ENCODE results near the gene EDN3. TPM values are rescaled to one million over a fixed set of nuclear protein-coding genes. Genes with fewer than 3 reads are reported as not detected.
"Not testable (repeated sequence)": the region's sequence is repeated elsewhere in the genome, so short reads cannot be mapped to it uniquely, and the experiment has no call there.

Gene EDN3
- total and polyA plus RNA-seq, 9 of the 15 experiments (the other 6 are each of a cell fraction or from before 2014, with no cell fraction given), result not detected

- H3K4me2 ChIP-seq (ENCODE audit: insufficient read depth, low read length), result no peak overlapping the region
- DNase-seq (ENCODE audit: extremely low read depth in 1 of 4, low spot score in 3 of 4), result no peak
- peaks cover 5% of the 10 kb centered on the region; the same call in 1 of the 2 replicates for H4K20me1 ChIP-seq (replicated peaks; ENCODE audit: control insufficient read depth, insufficient read depth, low read length)
- 0% methylated on average over 4 of the region's 4 CpGs for WGBS (ENCODE audit: insufficient coverage, low coverage, missing lambda C conversion rate)
- no peaks in the 10 kb centered on the region for H3K36me3 ChIP-seq (ENCODE audit: control insufficient read depth, insufficient read depth, low read length)
- ChIA-PET POLR2A (no interaction called here), CTCF (ENCODE audit: low intra/inter-chr PET ratio) (no interaction called here)
- FAIRE-seq, result no peak
- no peak overlapping the region for H3K27ac ChIP-seq (ENCODE audit: extremely low read depth, low read depth, low read length)
- H3K79me2 ChIP-seq (ENCODE audit: control insufficient read depth, insufficient read depth, low read length), result no peaks in the 10 kb centered on the region
- no peak overlapping the region for H2AFZ ChIP-seq (ENCODE audit: low read depth, low read length)
- TF ChIP-seq NFYB (IDR thresholded peaks at IDR 0.05; ENCODE audit: extremely low read depth, insufficient read length), result no peak
- TF ChIP-seq TAF7 (tag; IDR thresholded peaks at IDR 0.05), result no peak
- no peak for TF ChIP-seq ERF (CRISPR knock-in tag; IDR thresholded peaks at IDR 0.05)
- TF ChIP-seq DIDO1 (tag; IDR thresholded peaks at IDR 0.05; ENCODE audit: low read depth), result no peak
- TF ChIP-seq KLF1 (tag; IDR thresholded peaks at IDR 0.05), result no peak
- no peaks in the 10 kb centered on the region for H3K9me3 ChIP-seq (replicated peaks; ENCODE audit: control insufficient read depth, insufficient read depth, low read depth, low read length)
- no peaks in the 10 kb centered on the region for H3K9me1 ChIP-seq (ENCODE audit: control insufficient read depth, insufficient read depth, low read length)
- no TSS peak for BruUV-seq (replicated peaks)
- ATAC-seq, result no peak
- no peak overlapping the region for H3K9ac ChIP-seq (ENCODE audit: insufficient read depth in 1 of 2, low read depth in 2 of 2, low read length in 2 of 2)
- H3K4me3 ChIP-seq, result no peak overlapping the region
- in situ Hi-C loops (cut with MboI) (no loop called here), intact Hi-C loops (cut with micrococcal nuclease) (no loop called here)
- H3K27me3 ChIP-seq (ENCODE audit: control insufficient read depth in 2 of 2, insufficient read depth in 2 of 2, low read length in 2 of 2), result peaks cover 10 to 12% of the 10 kb centered on the region in 2 experiments; a peak in 3 of 5 replicates
- H3K4me1 ChIP-seq (replicated peaks in 1 of 2; ENCODE audit: control insufficient read depth in 2 of 2, insufficient read depth in 2 of 2, low read length in 2 of 2), result no peaks in the 10 kb centered on the region
Observed at GRCh38 chr20:59356662-59357165, 56.3 kb downstream of the EDN3 start.

DNA sequence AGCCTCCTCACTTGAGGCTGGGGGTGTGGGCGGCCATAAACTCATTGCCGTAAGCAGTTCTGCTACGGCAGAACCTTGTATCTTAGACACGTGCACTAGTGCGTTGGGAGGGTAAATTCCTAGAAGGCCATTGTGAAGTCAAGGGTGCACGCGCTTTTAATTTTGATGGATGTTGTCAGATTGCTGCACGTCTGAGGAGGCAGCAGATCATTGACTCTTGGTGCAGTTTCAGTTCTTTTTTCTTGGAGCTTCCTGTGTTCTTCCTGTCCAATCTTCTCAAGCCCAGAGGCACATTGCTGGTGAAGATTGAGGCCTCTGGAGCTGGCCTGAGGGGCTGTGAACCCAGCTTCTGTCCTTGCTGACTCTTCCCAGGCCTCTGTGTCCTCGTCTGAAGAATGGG lies 58.4 kb downstream of the EDN3 start:
- BruUV-seq (replicated peaks); in situ Hi-C loops (cut with MboI); intact Hi-C loops (cut with micrococcal nuclease): not testable (repeated sequence)

More for the DNA sequence above, 58.4 kb downstream of the EDN3 start:
- H3K27ac ChIP-seq (ENCODE audit: extremely low read depth, low read depth, low read length); H3K36me3 ChIP-seq (ENCODE audit: control insufficient read depth, insufficient read depth, low read length); H3K79me2 ChIP-seq (ENCODE audit: control insufficient read depth, insufficient read depth, low read length); POLR2A ChIA-PET; H2AFZ ChIP-seq (ENCODE audit: low read depth, low read length); H3K9me3 ChIP-seq (replicated peaks; ENCODE audit: control insufficient read depth, insufficient read depth, low read depth, low read length); H3K9ac ChIP-seq (ENCODE audit: insufficient read depth in 1 of 2, low read depth in 2 of 2, low read length in 2 of 2); H4K20me1 ChIP-seq (replicated peaks; ENCODE audit: control insufficient read depth, insufficient read depth, low read length); H3K4me1 ChIP-seq (replicated peaks in 1 of 2; ENCODE audit: control insufficient read depth in 2 of 2, insufficient read depth in 2 of 2, low read length in 2 of 2); CTCF ChIA-PET (ENCODE audit: low intra/inter-chr PET ratio); H3K4me2 ChIP-seq (ENCODE audit: insufficient read depth, low read length); DNase-seq (ENCODE audit: extremely low read depth in 1 of 4, low spot score in 3 of 4); FAIRE-seq; H3K9me1 ChIP-seq (ENCODE audit: control insufficient read depth, insufficient read depth, low read length); ATAC-seq; H3K4me3 ChIP-seq: not testable (repeated sequence)
- 0% methylated on average over 1 of the region's 9 CpGs for WGBS (ENCODE audit: insufficient coverage, low coverage, missing lambda C conversion rate)
- peaks cover 15 to 18% of the 10 kb centered on the region in 2 experiments; a peak in 4 of 5 replicates for H3K27me3 ChIP-seq (ENCODE audit: control insufficient read depth in 2 of 2, insufficient read depth in 2 of 2, low read length in 2 of 2)

Data from K562 (cell line).